Fibroblast of mammary gland (primary cell): Measurements from ENCODE around the gene UCHL3.

Experiments
- DNase-seq: peaks from one replicate; pipeline ENCODE4 v3.0.0-alpha.2; 2010; ENCODE audit warnings: low read depth
- H3K4me3 ChIP-seq: 2 replicates; pipeline ENCODE4 v1.5.1; 2011; ENCODE audit warnings: low read depth, mild to moderate bottlenecking, low read length, moderate library complexity; ENCODE audit not compliant: control insufficient read depth
- CTCF ChIP-seq: conservative IDR thresholded peaks from 2 replicates; pipeline ENCODE4 v1.5.1; 2011; ENCODE audit warnings: low read depth, low read length, inconsistent platforms; ENCODE audit not compliant: control insufficient read depth, insufficient read depth

Gene UCHL3

GRCh38 chr13:75645141-75645540, 95.5 kb downstream of the UCHL3 start:
- DNase-seq = no peak
- TF ChIP-seq CTCF = no peak
- H3K4me3 ChIP-seq = no peak overlapping the region

GRCh38 chr13:75647126-75647784, 97.7 kb downstream of the UCHL3 start:
- TF ChIP-seq CTCF = no peak
- DNase-seq = peak; percentile 26
- no peak overlapping the region for H3K4me3 ChIP-seq

GRCh38 chr13:75648446-75648845, 98.9 kb downstream of the UCHL3 start:
- H3K4me3 ChIP-seq = no peak overlapping the region
- DNase-seq = no peak
- no peak for TF ChIP-seq CTCF

GRCh38 chr13:75651013-75651412, 101.4 kb downstream of the UCHL3 start:
- no peak for TF ChIP-seq CTCF
- no peak for DNase-seq
- no peak overlapping the region for H3K4me3 ChIP-seq

GRCh38 chr13:75652726-75653125, 103.1 kb downstream of the UCHL3 start:
- no peak for DNase-seq
- TF ChIP-seq CTCF = no peak
- no peak overlapping the region for H3K4me3 ChIP-seq
